Measurements from ENCODE around the gene SOX30. TPM values are rescaled to one million over a fixed set of nuclear protein-coding genes. Genes with fewer than 3 reads are reported as not detected.
A peak's percentile ranks its signal among the peaks of the same experiment; 100 is the strongest.

The SOX30 gene
- total RNA-seq, 2 experiments from 2014 or later = not detected

DNA sequence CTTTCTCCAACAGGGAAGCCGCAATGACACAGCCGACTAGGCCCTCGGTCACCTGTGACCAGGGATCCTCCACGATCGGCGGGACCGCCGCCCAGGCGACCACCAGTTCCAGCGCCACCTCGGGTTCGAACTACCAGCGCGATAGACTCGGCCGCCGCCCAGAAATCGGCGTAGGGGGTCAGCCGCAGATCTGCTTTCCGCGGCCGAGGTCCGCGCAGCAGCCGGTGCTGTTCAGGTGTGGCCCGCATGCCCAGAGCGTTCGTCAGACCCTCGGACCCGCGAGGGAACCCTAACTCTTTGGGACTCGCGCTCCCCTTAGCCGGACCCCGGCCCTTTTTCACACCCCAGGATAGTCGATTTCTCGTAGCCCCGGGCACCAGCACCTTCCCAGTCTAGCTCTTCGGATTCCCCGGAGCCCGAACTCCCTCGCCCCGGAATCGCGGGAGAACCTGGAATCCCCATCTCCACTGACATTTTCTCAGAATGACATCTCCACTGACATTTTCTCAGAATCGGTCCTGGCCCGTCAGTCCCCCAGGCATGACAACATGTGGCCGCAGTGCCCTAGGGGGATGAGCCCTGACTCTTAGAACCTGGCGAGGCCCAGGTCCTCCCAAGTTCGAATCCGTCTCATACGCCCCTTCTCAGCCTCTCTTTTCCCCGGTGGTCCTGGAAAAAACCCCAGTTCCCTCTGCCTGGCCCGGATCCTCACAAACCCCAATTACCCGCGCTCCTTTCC is 19.5 kb upstream of the SOX30 start:
- DNase-seq = no peak
- H3K27me3 Mint-ChIP-seq = peaks cover 58% of the 10 kb centered on the region
- peak overlapping the region; percentile 79 for H3K4me3 Mint-ChIP-seq
- H3K27ac Mint-ChIP-seq = no peak overlapping the region
- peaks cover 18% of the 10 kb centered on the region for H3K4me1 Mint-ChIP-seq
- H3K9me3 Mint-ChIP-seq = no peaks in the 10 kb centered on the region
- no peaks in the 10 kb centered on the region for H3K36me3 Mint-ChIP-seq

DNA sequence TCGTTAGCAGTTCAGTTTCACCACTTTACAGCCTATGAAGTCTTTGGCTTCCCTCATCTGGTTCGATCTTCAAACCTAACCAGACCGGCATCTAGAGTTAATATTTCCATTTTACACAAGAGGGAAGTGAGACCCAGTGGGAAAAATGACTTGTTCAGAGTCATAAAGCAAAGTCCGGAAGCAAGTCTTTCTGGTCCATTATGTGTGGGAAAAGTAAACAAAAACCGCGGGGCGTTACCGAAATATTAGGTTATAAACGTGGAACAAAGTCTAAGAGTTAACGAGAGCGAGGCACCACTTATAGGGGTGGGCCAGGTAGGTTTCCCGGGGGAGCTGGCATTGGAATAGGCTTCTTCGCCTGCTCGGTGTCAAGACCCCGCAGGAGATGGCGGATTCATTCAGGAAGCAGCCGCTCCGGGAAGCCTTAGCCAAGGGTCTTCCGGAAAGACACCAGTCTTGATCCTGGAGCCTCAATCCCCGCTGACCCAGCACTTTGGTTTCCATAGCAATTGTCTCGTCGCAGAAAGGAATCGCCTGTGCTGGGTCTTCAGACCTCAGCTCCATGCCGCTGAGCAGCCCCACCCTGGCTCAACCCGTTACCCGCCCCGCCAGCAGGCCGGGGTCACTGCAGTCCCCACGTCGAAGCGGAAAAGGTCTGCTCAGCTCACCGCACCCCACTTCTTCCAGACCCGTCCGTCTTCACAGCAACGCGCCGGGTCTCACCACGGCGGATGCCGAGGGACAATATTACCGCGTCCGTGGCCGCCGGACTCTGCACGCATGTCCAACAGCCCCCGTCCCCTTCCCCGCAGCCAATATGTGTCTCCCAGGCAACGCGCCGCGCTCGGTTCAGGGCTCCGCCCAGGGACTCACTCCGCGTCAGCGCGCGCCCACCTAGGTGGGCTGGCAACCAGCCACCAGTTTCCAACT is 18.7 kb upstream of the SOX30 start, which contains the start of gene C5orf52:
C5orf52 (plus strand) TSS at position 872 of the 930 bp plus-strand sequence. CDS start 82 bp downstream, outside the sequence.
- DNase-seq = peak; percentile 17
- peaks cover 2% of the 10 kb centered on the region for H3K9me3 Mint-ChIP-seq
- peaks cover 18% of the 10 kb centered on the region for H3K4me1 Mint-ChIP-seq
- peaks cover 59% of the 10 kb centered on the region for H3K27me3 Mint-ChIP-seq
- H3K4me3 Mint-ChIP-seq = peak within 1 kb of the TSS; percentile 79
- no peaks in the 10 kb centered on the region for H3K36me3 Mint-ChIP-seq
- H3K27ac Mint-ChIP-seq = peak within 1 kb of the TSS; percentile 16

DNA sequence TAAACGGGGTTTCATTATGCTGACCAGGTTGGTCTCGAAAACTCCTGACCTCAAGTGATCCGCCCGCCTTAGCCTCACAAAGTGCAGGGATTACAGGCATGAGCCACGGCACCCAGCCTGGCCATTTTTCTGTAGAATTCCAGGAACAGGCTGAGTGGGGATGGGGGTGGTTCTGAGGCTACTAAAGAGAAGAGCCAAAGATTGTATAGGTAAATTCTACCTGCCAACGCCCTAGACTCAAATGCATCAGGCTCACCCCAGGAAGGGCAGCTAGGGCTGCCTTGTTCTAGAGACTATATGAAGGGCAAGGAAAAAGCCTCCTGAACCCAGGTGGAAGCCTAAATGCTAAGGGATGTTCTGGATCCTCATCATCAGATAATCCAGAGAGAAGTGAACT is 17.5 kb upstream of the SOX30 start:
- Mint-ChIP-seq H3K27ac (no peak overlapping the region), H3K36me3 (no peaks in the 10 kb centered on the region), H3K4me3 (no peak overlapping the region), H3K9me3 (peaks cover 7% of the 10 kb centered on the region), H3K27me3 (peaks cover 62% of the 10 kb centered on the region), H3K4me1 (peaks cover 18% of the 10 kb centered on the region)
- DNase-seq = no peak

DNA sequence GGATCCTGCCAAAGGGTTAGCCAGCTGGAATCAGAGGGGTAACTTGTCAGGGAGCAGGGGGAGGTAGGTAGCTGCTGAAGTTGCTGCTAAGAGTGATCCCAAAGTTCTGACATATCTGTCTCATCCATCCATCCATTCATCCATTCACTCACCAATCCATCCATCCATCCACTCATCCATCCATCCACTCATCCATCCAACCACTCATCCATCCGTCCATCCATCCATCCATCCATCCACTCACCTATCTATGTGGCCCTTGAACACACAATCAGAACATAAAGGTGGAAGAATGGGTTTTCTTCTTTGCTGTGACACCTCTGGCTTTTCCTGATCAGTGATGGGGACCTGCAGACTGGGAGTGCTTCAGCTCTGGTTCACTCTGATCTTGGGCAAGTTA is 16.1 kb upstream of the SOX30 start:
- peaks cover 18% of the 10 kb centered on the region for H3K4me1 Mint-ChIP-seq
- no peak for DNase-seq
- no peak overlapping the region for H3K27ac Mint-ChIP-seq
- no peak overlapping the region for H3K4me3 Mint-ChIP-seq
- H3K36me3 Mint-ChIP-seq = peaks cover 2% of the 10 kb centered on the region
- peaks cover 55% of the 10 kb centered on the region for H3K27me3 Mint-ChIP-seq
- H3K9me3 Mint-ChIP-seq = peaks cover 18% of the 10 kb centered on the region

DNA sequence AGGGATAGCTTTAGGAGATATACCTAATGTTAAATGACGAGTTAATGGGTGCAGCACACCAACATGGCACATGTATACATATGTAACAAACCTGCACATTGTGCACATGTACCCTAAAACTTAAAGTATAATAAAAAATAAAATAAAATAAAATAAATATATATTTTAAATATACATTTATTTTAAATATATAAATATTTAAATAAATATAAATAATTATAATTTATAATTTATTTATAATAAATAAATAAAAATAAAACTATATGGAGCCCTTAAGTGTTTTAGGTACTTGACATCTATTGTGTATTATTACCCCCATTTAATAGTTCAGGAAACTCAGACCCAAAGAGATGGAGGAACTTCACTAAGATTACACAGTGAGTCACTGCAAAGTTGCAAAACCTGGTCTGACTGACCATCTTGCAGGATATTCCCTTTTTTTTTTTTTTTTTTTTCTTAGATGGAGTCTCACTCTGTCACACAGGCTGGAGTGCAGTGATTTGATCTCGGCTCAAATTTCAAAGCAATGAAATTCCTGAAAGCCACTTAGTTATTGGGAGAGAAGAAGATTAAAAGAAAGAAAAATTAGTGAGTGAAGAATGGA is 13.3 kb upstream of the SOX30 start:
- Mint-ChIP-seq H3K27me3 (peaks cover 29% of the 10 kb centered on the region), H3K27ac (no peak overlapping the region), H3K4me3 (no peak overlapping the region), H3K36me3 (peaks cover 2% of the 10 kb centered on the region), H3K4me1 (peaks cover 8% of the 10 kb centered on the region), H3K9me3 (peaks cover 21% of the 10 kb centered on the region)
- no peak for DNase-seq

DNA sequence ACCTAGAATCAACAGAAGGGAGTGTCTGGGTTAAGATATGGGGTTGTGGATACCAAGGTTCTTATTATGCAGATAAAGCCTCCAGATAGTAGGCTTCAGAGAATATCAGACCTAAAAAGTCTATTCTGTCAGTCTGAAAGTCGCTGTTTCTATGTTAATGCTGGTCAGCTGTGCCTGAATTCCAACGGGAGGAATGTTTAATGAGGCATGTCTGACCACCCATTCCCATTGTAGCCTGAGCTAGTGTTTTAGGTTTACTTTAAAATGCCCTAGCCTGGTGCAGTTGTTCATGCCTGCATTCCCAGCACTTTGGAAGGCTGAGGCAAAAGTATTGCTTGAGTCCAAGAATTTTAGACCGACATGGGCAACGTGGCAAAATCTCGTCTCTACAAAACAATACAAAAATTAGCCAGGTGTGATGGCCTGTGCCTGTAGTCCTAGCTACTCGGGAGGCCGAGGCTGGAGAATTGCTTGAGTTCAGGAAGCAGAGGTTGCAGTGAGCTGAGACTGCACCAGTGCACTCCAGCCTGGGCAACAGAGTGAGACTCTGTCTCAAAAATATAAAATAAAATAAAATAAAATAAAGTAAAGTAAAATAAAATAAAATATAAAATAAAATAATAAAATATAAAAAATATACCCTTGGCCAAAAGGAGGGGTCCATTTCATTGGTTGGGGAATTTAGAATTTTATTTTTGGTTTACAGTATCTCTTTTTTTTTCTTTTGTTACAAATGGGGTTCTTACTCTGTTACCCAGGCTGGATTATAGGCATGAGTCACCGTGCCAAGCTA is 7.8 kb upstream of the SOX30 start:
- Mint-ChIP-seq H3K4me3 (no peak overlapping the region), H3K27me3 (no peaks in the 10 kb centered on the region), H3K27ac (no peak overlapping the region), H3K4me1 (no peaks in the 10 kb centered on the region), H3K9me3 (peaks cover 31% of the 10 kb centered on the region), H3K36me3 (peaks cover 23% of the 10 kb centered on the region)
- no peak for DNase-seq

DNA sequence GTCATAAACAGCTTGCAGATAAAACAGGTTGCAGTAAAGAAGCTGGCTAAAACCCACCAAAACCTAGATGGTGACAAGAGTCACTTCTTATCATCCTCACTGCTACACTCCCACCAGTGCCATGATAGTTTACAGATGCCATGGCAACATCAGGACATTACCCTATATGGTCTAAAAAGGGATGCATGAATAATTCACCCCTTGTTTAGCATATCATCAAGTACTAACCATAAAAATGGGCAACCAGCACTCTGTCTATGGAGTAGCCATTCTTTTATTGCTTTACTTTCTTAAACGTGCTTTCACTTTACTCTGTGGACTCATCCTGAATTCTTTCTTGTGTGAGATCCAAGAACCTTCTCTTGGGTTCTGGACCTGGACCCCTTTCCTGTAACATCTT is 6.7 kb upstream of the SOX30 start:
- Mint-ChIP-seq H3K9me3 (peaks cover 25% of the 10 kb centered on the region), H3K4me3 (no peak overlapping the region), H3K4me1 (no peaks in the 10 kb centered on the region), H3K27ac (no peak overlapping the region), H3K27me3 (no peaks in the 10 kb centered on the region), H3K36me3 (peaks cover 22% of the 10 kb centered on the region)
- DNase-seq = no peak

DNA sequence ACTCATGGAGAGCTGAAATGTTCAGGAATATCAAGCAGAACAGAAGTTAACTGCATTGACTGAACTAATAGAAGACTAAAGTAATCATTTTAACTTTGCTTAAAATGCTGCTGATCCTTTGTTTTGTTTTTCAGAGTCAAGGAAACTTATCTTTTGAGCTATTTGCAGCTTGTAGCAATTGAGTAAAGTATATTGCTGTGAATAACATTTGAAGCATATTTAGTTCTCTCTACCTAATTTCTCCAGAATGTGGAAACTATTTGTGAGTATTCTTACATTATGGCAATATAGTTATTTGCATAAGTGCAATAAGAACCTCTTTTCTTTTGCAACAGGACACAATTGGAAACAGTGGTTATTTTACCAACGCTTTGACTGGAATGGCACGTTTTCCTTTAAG is 5.3 kb upstream of the SOX30 start:
- Mint-ChIP-seq H3K27ac (no peak overlapping the region), H3K4me3 (no peak overlapping the region), H3K4me1 (no peaks in the 10 kb centered on the region), H3K36me3 (peaks cover 32% of the 10 kb centered on the region), H3K27me3 (no peaks in the 10 kb centered on the region), H3K9me3 (peaks cover 31% of the 10 kb centered on the region)
- no peak for DNase-seq

DNA sequence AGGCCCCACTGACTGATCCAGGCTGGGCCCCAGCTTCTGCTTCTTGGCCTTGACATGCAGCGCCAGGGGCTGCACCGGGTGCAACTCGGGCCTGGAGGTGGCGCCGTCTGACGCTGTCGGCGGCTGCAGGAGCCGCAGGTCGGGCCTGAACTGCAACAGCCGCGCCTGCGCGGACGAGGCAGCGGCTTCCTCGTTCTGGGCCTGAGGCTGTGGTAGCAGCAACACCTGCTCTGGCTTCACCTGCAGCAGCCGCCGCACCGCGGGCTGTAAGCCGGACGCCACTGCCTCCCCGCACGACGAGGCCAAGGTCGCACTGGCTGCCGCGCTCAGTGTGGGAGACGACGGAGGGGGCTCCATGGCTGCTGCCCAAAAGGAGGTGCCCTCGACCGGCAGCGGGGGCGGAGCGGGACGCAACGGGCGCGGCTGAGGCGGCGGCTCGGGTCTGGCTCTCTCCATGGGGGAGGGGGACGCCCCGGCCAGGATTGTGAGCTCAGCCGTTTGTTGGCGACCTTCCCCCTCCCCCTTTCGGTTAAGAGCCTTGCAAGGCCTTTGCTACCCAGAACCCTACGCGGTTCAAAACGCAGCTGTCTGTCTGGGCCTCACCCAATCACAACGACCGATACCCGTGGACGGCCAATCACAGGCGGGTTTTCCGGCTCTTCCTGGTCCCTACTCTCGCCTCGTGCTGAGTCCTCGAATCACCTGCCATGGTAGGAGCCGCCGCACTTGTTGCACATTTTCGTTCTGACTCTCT is 438 bp downstream of the SOX30 start:
- peak overlapping the region; percentile 71 for H3K27ac Mint-ChIP-seq
- peaks cover 20% of the 10 kb centered on the region for H3K36me3 Mint-ChIP-seq
- peak; percentile 85 for DNase-seq
- peaks cover 4% of the 10 kb centered on the region for H3K4me1 Mint-ChIP-seq
- peaks cover 24% of the 10 kb centered on the region for H3K9me3 Mint-ChIP-seq
- H3K4me3 Mint-ChIP-seq = peak overlapping the region; percentile 67
- no peaks in the 10 kb centered on the region for H3K27me3 Mint-ChIP-seq

DNA sequence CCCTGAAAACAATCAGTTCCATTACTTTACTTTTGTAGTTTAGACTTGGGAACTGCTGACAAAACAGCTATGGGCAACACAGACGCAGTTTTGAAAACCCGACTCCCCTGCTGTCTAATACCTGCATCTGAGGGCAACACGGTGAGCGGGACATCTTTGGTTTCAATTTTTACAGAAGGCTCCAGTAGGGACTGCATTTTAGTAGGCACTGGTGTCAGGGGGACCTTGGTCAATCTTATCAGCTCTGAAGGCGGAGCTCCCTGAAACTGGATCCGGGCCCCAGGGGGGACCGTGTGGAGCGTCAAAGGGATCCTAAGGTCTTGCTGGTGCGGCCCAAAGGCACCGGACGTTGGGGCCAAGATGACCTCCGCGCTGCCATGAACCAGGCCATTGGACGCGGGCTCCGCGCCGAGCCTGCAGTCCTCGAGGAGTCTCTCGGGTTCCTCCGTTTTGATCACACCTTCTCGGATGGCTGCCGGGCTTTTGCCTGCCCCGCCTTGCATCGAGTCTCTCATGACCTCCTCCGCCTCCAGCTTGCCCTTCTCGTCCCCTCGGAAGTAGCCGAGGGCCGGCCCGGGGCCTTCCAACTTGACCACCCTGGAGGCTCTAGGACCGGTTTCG is 1.1 kb downstream of the SOX30 start:
- no peak for DNase-seq
- Mint-ChIP-seq H3K27ac (no peak overlapping the region), H3K4me3 (peak overlapping the region; percentile 67), H3K9me3 (peaks cover 20% of the 10 kb centered on the region), H3K4me1 (peaks cover 4% of the 10 kb centered on the region), H3K36me3 (peaks cover 20% of the 10 kb centered on the region), H3K27me3 (no peaks in the 10 kb centered on the region)

DNA sequence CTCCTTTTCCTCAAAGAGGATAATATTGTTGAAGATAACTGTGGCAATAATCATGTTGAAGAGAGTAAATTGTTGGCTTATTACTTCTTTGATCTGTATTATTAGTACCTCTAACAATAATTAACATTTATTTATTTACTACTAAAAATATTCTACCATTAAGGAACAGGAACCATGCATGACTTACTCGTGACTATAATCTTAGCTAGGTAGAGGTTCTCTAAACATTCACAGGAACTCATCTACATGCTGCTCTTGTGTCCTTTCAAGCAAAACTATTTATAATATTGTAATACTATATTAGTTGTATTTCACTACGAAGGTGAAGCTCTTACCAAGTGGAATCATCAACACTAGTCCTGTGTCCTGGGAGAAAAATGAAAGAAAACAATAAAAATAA is 3.1 kb downstream of the SOX30 start:
- no peak for DNase-seq
- H3K4me3 Mint-ChIP-seq = no peak overlapping the region
- peaks cover 15% of the 10 kb centered on the region for H3K9me3 Mint-ChIP-seq
- H3K27ac Mint-ChIP-seq = no peak overlapping the region
- peaks cover 4% of the 10 kb centered on the region for H3K4me1 Mint-ChIP-seq
- H3K27me3 Mint-ChIP-seq = no peaks in the 10 kb centered on the region
- peaks cover 15% of the 10 kb centered on the region for H3K36me3 Mint-ChIP-seq

DNA sequence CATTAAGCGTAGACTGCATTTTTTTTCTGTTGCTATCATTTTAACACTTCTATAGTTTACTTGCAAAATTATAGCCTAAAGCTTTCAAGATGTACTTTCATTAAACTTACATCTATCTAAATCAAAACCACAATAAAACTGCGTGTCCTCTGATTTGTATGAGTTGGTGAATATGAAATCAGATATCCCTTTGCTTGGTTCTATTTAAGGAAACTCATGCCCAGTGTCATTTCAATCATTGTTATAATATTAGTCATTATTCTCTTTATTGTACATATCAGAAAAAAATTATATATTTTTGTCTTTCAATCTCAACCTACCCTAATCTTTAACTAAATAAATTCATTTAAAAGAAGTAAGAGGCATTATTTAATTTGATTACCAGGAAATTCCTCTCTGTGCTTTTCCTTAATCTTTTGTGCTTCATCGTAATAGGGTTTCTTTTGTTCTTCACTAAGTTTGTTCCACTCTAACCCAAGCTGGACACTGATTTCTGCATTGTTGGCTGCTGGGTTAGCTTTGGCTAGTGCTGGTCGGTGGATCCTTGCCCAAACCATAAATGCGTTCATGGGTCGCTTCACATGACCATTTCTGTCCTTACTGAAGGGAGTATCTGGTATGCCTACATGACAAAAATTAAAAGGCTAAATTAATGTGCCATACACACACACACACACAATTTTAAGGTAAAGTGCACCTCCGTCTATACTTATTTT is 3.8 kb downstream of the SOX30 start:
- Mint-ChIP-seq H3K36me3 (peaks cover 12% of the 10 kb centered on the region), H3K4me1 (peaks cover 4% of the 10 kb centered on the region), H3K27ac (no peak overlapping the region), H3K4me3 (no peak overlapping the region), H3K9me3 (peaks cover 11% of the 10 kb centered on the region), H3K27me3 (no peaks in the 10 kb centered on the region)
- DNase-seq = no peak

DNA sequence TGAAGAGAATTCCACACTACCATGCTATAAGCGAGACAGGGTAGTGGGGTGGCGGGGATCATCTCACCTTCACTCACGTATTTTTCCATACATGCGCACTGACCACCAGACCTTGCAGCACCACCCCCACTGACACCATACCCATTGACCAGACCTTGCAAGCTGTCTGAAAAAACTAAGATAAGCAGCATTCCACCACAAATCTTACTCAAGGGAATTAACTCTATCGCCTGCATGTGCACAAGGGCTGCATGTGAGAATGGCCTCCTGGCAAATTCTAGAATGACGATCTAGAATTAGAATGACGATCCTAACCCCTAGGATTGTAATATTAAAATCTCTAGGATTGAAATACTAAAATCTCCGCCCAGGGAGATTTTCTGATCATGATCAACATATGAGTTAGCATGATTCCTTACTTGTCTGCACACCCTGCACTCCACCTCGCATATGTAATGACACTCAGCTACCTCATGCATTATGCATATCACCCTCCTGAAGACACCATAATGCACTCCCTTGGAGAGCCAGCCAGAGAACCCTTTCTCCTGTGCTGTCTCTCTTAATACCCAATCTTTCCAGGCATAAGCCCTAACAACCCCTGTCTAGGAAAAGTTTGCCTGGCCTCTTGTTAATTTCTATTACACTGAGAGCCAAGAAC is 11.7 kb downstream of the SOX30 start:
- H3K36me3 Mint-ChIP-seq = no peaks in the 10 kb centered on the region
- DNase-seq = no peak
- H3K4me1 Mint-ChIP-seq = no peaks in the 10 kb centered on the region
- H3K4me3 Mint-ChIP-seq = no peak overlapping the region
- no peak overlapping the region for H3K27ac Mint-ChIP-seq
- no peaks in the 10 kb centered on the region for H3K9me3 Mint-ChIP-seq
- H3K27me3 Mint-ChIP-seq = no peaks in the 10 kb centered on the region

Measured in activated naive CD8-positive, alpha-beta T cell treated with anti-CD3 and anti-CD28 coated beads for 36 hours (primary cell).